Nephron (organoid): Measurements from ENCODE around the gene TGFA.
A peak's percentile ranks its signal among the peaks of the same experiment; 100 is the strongest.

ENCODE experiments used
- H3K27ac Mint-ChIP-seq, 3 experiments: 2 replicates each; pipeline ENCODE4 v1.8.0; 2020; ENCODE audit warnings: mixed read lengths in 3 of 3, mild to moderate bottlenecking in 2 of 3, moderate library complexity in 1 of 3
- H3K27me3 Mint-ChIP-seq: 2 replicates; pipeline ENCODE4 v1.8.0; 2021; ENCODE audit warnings: low read depth, mild to moderate bottlenecking, moderate library complexity, mixed read lengths
- H3K36me3 Mint-ChIP-seq: 2 replicates; pipeline ENCODE4 v1.8.0; 2020; ENCODE audit warnings: low read depth, mixed read lengths
- H3K4me1 Mint-ChIP-seq: 2 replicates; pipeline ENCODE4 v1.8.0; 2020; ENCODE audit warnings: mixed read lengths
- H3K4me3 Mint-ChIP-seq, 3 experiments: 2 replicates each; pipeline ENCODE4 v1.8.0; 2020; ENCODE audit warnings: mild to moderate bottlenecking in 3 of 3, mixed read lengths in 3 of 3, moderate library complexity in 2 of 3
- H3K9me3 Mint-ChIP-seq: 2 replicates; pipeline ENCODE4 v1.8.0; 2020; ENCODE audit warnings: mixed read lengths
- TF ChIP-seq, protein P1 (sequence below), 3 experiments: fragments of 200-600 bp; sonication (generic); IDR thresholded peaks; one replicate each; pipeline ENCODE4 v1.5.0; 2021; ENCODE audit warnings: antibody characterized with exemption in 3 of 3; ENCODE audit not compliant: unreplicated experiment in 3 of 3

TGFA gene

DNA sequence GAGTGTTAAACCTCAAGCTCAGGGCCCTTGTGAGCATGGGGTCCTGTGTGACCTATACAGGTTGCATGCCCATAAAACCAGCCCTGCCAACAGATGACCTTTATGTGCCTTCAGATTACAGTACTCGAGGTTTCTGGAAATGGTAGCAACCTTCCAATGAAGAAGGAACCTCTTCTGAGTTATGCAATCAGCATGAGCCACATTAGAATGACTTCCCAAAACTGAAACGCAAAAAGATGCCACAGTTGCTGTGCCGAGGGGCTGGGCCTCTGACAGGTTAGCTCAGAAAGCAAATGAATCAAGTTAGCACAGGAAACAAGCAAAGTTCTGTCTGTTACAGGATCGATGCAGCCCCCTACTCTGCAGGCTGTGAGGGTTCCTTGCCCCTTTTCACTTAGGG, 37.7 kb downstream of the TGFA start:
- Mint-ChIP-seq H3K9me3 (no peaks in the 10 kb centered on the region), H3K4me1 (peaks cover 18% of the 10 kb centered on the region), H3K27ac (peak overlapping the region in 1 of 3 experiments; percentile 37), H3K36me3 (no peaks in the 10 kb centered on the region), H3K27me3 (peaks cover 55% of the 10 kb centered on the region), H3K4me3 (no peak overlapping the region)
- TF ChIP-seq, protein P1, sequence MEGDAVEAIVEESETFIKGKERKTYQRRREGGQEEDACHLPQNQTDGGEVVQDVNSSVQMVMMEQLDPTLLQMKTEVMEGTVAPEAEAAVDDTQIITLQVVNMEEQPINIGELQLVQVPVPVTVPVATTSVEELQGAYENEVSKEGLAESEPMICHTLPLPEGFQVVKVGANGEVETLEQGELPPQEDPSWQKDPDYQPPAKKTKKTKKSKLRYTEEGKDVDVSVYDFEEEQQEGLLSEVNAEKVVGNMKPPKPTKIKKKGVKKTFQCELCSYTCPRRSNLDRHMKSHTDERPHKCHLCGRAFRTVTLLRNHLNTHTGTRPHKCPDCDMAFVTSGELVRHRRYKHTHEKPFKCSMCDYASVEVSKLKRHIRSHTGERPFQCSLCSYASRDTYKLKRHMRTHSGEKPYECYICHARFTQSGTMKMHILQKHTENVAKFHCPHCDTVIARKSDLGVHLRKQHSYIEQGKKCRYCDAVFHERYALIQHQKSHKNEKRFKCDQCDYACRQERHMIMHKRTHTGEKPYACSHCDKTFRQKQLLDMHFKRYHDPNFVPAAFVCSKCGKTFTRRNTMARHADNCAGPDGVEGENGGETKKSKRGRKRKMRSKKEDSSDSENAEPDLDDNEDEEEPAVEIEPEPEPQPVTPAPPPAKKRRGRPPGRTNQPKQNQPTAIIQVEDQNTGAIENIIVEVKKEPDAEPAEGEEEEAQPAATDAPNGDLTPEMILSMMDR (IDR thresholded peaks at IDR 0.05; ENCODE audit: unreplicated experiment in 3 of 3), result no peak

DNA sequence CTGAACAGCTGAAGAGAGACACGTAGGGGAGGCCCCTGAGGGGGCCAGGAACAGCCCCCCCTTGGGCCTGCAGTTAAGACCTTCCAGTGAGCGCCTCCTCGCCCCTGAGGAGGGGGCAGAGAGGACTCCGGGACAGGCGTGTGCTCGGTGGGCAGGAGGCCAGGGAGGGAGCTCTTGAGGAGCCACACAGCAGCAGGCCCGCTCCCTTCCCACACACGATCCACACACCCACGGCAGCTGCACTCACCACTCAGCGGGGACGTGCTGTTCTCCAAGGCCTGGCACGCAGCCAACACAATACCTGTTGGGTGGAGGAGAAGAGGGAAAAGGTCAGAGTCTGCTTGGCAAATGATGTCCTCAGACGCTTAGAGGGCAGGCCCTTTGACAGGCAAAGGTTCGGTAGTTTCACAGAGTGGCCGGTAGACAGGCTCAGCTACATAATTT, 39.0 kb downstream of the TGFA start:
- no peak overlapping the region for H3K4me3 Mint-ChIP-seq
- peaks cover 50% of the 10 kb centered on the region for H3K27me3 Mint-ChIP-seq
- H3K9me3 Mint-ChIP-seq, result no peaks in the 10 kb centered on the region
- H3K36me3 Mint-ChIP-seq, result no peaks in the 10 kb centered on the region
- H3K27ac Mint-ChIP-seq, result no peak overlapping the region
- peaks cover 18% of the 10 kb centered on the region for H3K4me1 Mint-ChIP-seq
- TF ChIP-seq, protein P1 (IDR thresholded peaks at IDR 0.05; ENCODE audit: unreplicated experiment in 3 of 3), result no peak

DNA sequence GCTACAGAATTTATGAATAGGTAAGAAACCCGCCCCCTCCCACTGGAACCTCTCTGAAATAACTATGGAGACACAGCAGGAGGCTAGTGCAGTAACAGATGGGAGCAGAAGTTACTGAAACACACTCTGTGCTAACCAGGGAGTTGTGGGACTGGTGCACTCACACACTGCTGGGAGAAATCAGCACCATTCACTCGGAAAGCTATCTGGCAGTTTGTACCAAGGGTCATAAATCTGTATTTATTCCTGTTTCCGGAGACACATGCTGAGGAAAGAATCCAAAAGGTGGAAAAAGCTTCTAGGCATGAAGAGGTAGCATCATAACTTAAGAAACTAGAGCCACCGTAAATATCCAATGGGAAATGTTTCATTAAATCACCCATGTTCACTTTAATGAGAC, 39.9 kb downstream of the TGFA start:
- TF ChIP-seq, protein P1 (IDR thresholded peaks at IDR 0.05; ENCODE audit: unreplicated experiment in 3 of 3), result no peak
- Mint-ChIP-seq H3K27ac (peak overlapping the region in 1 of 3 experiments; percentile 46), H3K9me3 (no peaks in the 10 kb centered on the region), H3K4me1 (peaks cover 18% of the 10 kb centered on the region), H3K27me3 (peaks cover 52% of the 10 kb centered on the region), H3K36me3 (no peaks in the 10 kb centered on the region), H3K4me3 (no peak overlapping the region)

DNA sequence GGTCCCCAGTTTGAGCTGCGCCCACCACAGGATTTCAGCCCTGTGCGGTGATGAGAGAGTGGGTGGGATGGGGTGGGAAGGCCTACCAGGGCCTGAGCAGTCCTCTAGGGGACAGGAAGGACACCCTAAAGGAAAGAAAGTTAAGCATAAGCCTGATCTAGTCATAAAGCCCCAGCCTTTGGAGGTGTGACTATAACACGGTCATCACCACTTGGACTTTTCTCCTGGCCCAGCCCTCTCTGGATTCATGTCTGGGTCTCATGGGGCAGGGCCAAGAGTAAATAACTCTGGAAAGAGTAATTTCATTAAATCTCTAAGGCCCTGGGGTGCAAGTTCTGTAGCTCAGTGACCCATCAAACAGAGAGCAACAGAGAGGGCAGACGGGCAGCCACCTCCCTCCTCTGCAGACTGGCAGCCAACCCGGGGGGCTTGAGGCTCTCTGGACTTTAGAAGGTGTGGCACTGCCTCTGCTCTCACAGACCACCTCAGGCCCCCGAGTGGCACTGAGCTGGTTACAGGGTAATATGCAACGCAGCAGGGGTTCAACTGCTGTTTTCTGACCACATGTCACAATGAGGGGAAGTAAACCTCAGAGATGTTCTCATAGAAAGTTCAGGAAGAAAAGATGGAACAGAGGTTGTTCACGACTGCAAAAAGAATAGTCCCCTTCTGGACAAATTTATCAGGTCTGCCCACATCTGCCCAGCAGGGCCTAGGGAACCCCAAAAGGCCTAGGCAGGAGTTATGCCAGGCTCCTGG, 41.5 kb downstream of the TGFA start:
- no peaks in the 10 kb centered on the region for H3K36me3 Mint-ChIP-seq
- H3K4me3 Mint-ChIP-seq, result no peak overlapping the region
- H3K27me3 Mint-ChIP-seq, result peaks cover 45% of the 10 kb centered on the region
- peaks cover 18% of the 10 kb centered on the region for H3K4me1 Mint-ChIP-seq
- TF ChIP-seq, protein P1 (IDR thresholded peaks at IDR 0.05; ENCODE audit: unreplicated experiment in 3 of 3), result no peak
- no peak overlapping the region for H3K27ac Mint-ChIP-seq
- no peaks in the 10 kb centered on the region for H3K9me3 Mint-ChIP-seq

DNA sequence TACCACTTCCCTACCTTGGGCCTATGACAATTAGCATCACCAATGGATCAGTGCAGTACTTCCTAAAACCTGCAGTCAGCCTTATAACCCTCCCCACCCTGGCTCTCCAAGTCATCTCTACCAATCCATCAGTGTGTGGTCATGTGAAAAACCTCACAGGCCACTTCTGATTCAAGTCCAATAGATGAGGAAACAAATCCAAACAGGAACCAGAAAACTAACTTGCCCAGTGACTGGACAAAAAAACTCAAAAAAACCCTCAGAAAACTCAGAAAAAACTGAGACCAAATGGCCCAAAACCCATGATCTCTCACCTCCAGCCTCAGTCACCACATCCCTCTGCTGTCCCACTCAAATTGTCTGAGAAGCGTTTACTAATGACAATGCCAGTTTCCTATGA, 43.3 kb downstream of the TGFA start:
- Mint-ChIP-seq H3K36me3 (no peaks in the 10 kb centered on the region), H3K27ac (no peak overlapping the region), H3K4me1 (peaks cover 11% of the 10 kb centered on the region), H3K4me3 (no peak overlapping the region), H3K9me3 (no peaks in the 10 kb centered on the region), H3K27me3 (peaks cover 30% of the 10 kb centered on the region)
- TF ChIP-seq, protein P1 (IDR thresholded peaks at IDR 0.05; ENCODE audit: unreplicated experiment in 3 of 3), result no peak

DNA sequence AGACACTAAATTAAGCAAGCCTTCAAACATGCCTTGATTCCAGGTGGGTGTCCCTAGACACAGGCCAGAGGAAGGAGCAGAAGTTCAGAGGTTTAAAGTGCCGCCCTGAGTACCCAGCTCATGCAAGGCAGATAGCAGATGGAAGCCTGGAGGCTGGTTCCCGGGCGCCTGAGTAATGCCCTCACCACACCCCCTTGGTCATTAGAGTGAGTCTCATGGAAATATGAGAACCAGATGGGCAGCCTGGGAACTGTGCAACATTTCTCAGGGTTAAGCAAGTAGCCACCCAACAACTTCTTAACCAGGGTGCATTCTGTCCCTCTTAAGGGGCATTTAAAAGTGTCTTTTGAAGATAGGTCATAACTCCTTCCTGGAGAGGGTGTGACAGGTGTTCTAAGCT, 44.1 kb downstream of the TGFA start:
- Mint-ChIP-seq H3K27ac (no peak overlapping the region), H3K9me3 (no peaks in the 10 kb centered on the region), H3K4me1 (peaks cover 11% of the 10 kb centered on the region), H3K36me3 (no peaks in the 10 kb centered on the region), H3K4me3 (no peak overlapping the region), H3K27me3 (peaks cover 30% of the 10 kb centered on the region)
- TF ChIP-seq, protein P1 (IDR thresholded peaks at IDR 0.05; ENCODE audit: unreplicated experiment in 3 of 3), result no peak
